Ovary (tissue), 9 donors: Measurements from ENCODE around the gene SRRM1. TPM values are rescaled to one million over a fixed set of nuclear protein-coding genes. Genes with fewer than 3 reads are reported as not detected.

Experiments
- DNase-seq, 5 donors: peaks; one replicate each; pipeline ENCODE4 v3.0.0-alpha.2; 2019 to 2020
- H3K27ac ChIP-seq, 2 donors: fragments of 200-600 bp; one replicate each; pipeline versions ENCODE4 v1.5.1 to v1.8.0; 2019 to 2022
- H3K27me3 ChIP-seq: fragments of 200-600 bp; one replicate; pipeline ENCODE4 v1.8.0; 2022
- H3K36me3 ChIP-seq: fragments of 200-600 bp; sonication (generic); one replicate; pipeline ENCODE4 v1.5.1; 2019
- H3K4me1 ChIP-seq: one replicate; pipeline ENCODE4 v1.8.1; 2013; ENCODE audit warnings: mild to moderate bottlenecking, moderate library complexity; ENCODE audit not compliant: insufficient read depth
- H3K4me3 ChIP-seq: fragments of 200-600 bp; sonication (generic); one replicate; pipeline ENCODE4 v1.5.1; 2017
- H3K9me3 ChIP-seq, 2 donors: fragments of 200-600 bp in 1 of 2; sonication (generic) in 1 of 2; one replicate each; pipeline versions ENCODE4 v1.5.1 to v1.8.1; 2013 to 2019; ENCODE audit warnings: mild to moderate bottlenecking in 1 of 2, moderate library complexity in 1 of 2
- EP300 ChIP-seq: sonication (generic); formaldehyde crosslinking; IDR thresholded peaks from one replicate; pipeline ENCODE4 v1.6.1; 2017; ENCODE audit warnings: antibody characterized with exemption
- POLR2A ChIP-seq: fragments of 450-650 bp; IDR thresholded peaks from one replicate; pipeline ENCODE4 v1.6.1; 2017; ENCODE audit warnings: antibody characterized with exemption, mild to moderate bottlenecking, moderate library complexity
- WGBS, 3 donors: extraction: QIAGEN DNeasy Blood & Tissue Kit in 1 of 3; methylation state at CpG; one replicate each; pipeline versions ENCODE4 v1.1.5 to v1.1.7; 2013 to 2017; 5-methylcytosine and 5-hydroxymethylcytosine counted together
- intact Hi-C, 4 donors: fragments of 100-400 bp; cut with DNase I; formaldehyde crosslinking; loops; one replicate each; pipeline versions ENCODE4 v1.11.0 to v1.15.1; 2022 to 2023
- polyA plus RNA-seq, 2 donors: library from polyadenylated mRNA; stranded (reverse); fragments of 200-250 nt in 1 of 2; fragments of 350-450 nt in 1 of 2; fragmentation: Illumina TruSeq in 1 of 2; extraction: RNeasy Lipid Tissue Mini Kit (QIAGEN cat#74804) in 1 of 2; gene quantifications; one replicate each; pipeline ENCODE4 v1.2.3, GENCODE V29; 2013 to 2014
- total RNA-seq, 7 donors: library from RNA; depleted of rRNA in 2 of 7; stranded (reverse); fragments of >200 nt in 2 of 7; fragmentation: NEBNext Ultra II Directional in 3 of 7; extraction: Animal tissue kit (Norgen Biotek cat#: 25700) in 3 of 7; gene quantifications; one replicate each; pipeline versions ENCODE4 v1.1.0 to v1.2.4, GENCODE V29; 2016 to 2023
- TF ChIP-seq, protein P1 (sequence below), 3 donors: fragments of 450-650 bp in 2 of 3; fragments of 200-600 bp in 1 of 3; IDR thresholded peaks; one replicate each; pipeline versions ENCODE4 v1.5.1 to v1.8.0; 2016 to 2022; ENCODE audit warnings: antibody characterized with exemption in 3 of 3, mild to moderate bottlenecking in 1 of 3
- donor health status: DM: no; HTN: no; CAD: no; lungs with moderate emphysema.
- donor health status: DM: no; HTN: no; CAD: no.
- donor health status: Bipolar disorder and iron deficiency.
- donor health status: DM: yes; HTN: yes; CAD: no.
- donor health status: DM: no; HTN: no; CAD: no.
- donor health status: DM: yes; HTN: yes; CAD: no.

The SRRM1 gene
- total and polyA plus RNA-seq, 9 donors, result 74.9 to 154 (median 123) TPM

- H3K36me3 ChIP-seq, result no peaks in the 10 kb centered on the region
- no peaks in the 10 kb centered on the region for H3K9me3 ChIP-seq
- WGBS, 3 donors, result 0% methylated on average over 36 to 53 of the region's 53 CpGs
- intact Hi-C loops, result loop anchor here in 1 of 4 donors (5.0 kb wide), 1 partner anchor 104 kb away; the partner anchor contains the start of gene CLIC4
- peak; percentile 40 for TF ChIP-seq POLR2A
- TF ChIP-seq, protein P1, sequence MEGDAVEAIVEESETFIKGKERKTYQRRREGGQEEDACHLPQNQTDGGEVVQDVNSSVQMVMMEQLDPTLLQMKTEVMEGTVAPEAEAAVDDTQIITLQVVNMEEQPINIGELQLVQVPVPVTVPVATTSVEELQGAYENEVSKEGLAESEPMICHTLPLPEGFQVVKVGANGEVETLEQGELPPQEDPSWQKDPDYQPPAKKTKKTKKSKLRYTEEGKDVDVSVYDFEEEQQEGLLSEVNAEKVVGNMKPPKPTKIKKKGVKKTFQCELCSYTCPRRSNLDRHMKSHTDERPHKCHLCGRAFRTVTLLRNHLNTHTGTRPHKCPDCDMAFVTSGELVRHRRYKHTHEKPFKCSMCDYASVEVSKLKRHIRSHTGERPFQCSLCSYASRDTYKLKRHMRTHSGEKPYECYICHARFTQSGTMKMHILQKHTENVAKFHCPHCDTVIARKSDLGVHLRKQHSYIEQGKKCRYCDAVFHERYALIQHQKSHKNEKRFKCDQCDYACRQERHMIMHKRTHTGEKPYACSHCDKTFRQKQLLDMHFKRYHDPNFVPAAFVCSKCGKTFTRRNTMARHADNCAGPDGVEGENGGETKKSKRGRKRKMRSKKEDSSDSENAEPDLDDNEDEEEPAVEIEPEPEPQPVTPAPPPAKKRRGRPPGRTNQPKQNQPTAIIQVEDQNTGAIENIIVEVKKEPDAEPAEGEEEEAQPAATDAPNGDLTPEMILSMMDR (IDR thresholded peaks at IDR 0.05), result no peak
- H3K27me3 ChIP-seq, result no peaks in the 10 kb centered on the region
- peak overlapping the region; percentile 58 to 73 for H3K27ac ChIP-seq
- peak overlapping the region; percentile 94 for H3K4me3 ChIP-seq
- no peak for DNase-seq
- peaks cover 6% of the 10 kb centered on the region for H3K4me1 ChIP-seq
Measured at GRCh38 chr1:24643363-24644099, 429 bp downstream of the SRRM1 start.

- TF ChIP-seq POLR2A, result no peak
- no peak for TF ChIP-seq EP300
- TF ChIP-seq, protein P1 (IDR thresholded peaks at IDR 0.05), result no peak
- Histone ChIP-seq H3K27ac (peak overlapping the region in 1 of 2 donors; percentile 58), H3K4me1 (peaks cover 6% of the 10 kb centered on the region), H3K36me3 (no peaks in the 10 kb centered on the region), H3K9me3 (no peaks in the 10 kb centered on the region), H3K4me3 (peak overlapping the region; percentile 94), H3K27me3 (no peaks in the 10 kb centered on the region)
- WGBS, 3 donors, result 0 to 1% (median 1%) methylated on average over 9 of the region's 9 CpGs
- intact Hi-C loops, result loop anchor here in 1 of 4 donors (5.0 kb wide), 1 partner anchor 103 kb away; the partner anchor contains the start of gene CLIC4
- no peak for DNase-seq
Measured at GRCh38 chr1:24644100-24644384, 940 bp downstream of the SRRM1 start.

- WGBS, 3 donors, result 91 to 92% (median 91%) methylated on average over 5 of the region's 5 CpGs
Measured at GRCh38 chr1:24648919-24649318, 5.8 kb downstream of the SRRM1 start.

GRCh38 chr1:24652382-24652781, 9.3 kb downstream of the SRRM1 start:
- TF ChIP-seq EP300 (no peak), POLR2A (no peak)
- TF ChIP-seq, protein P1 (IDR thresholded peaks at IDR 0.05), result no peak
- Histone ChIP-seq H3K9me3 (no peaks in the 10 kb centered on the region), H3K27ac (no peak overlapping the region), H3K27me3 (no peaks in the 10 kb centered on the region), H3K36me3 (no peaks in the 10 kb centered on the region), H3K4me1 (no peaks in the 10 kb centered on the region), H3K4me3 (no peak overlapping the region)
- intact Hi-C loops, result no loop called here
- WGBS, 3 donors, result 91 to 94% (median 92%) methylated on average over 13 of the region's 13 CpGs
- no peak for DNase-seq

More at GRCh38 chr1:24648919-24649318, 5.8 kb downstream of the SRRM1 start:
- TF ChIP-seq, protein P1 (IDR thresholded peaks at IDR 0.05), result no peak
- no peak for TF ChIP-seq EP300
- no peak for TF ChIP-seq POLR2A
- no peak for DNase-seq
- no peak overlapping the region for H3K4me3 ChIP-seq
- H3K4me1 ChIP-seq, result peaks cover 4% of the 10 kb centered on the region
- no peaks in the 10 kb centered on the region for H3K9me3 ChIP-seq
- intact Hi-C loops, result no loop called here
- no peaks in the 10 kb centered on the region for H3K27me3 ChIP-seq
- H3K36me3 ChIP-seq, result no peaks in the 10 kb centered on the region
- no peak overlapping the region for H3K27ac ChIP-seq
